Epithelial cell of esophagus (primary cell): Measurements from ENCODE around the gene C5AR2.
A peak's percentile ranks its signal among the peaks of the same experiment; 100 is the strongest.
"Not testable (repeated sequence)": the region's sequence is repeated elsewhere in the genome, so short reads cannot be mapped to it uniquely, and the experiment has no call there.

ENCODE experiments used
- DNase-seq: peaks from one replicate; pipeline ENCODE4 v3.0.0; 2010; ENCODE audit warnings: low read depth
- H3K4me3 ChIP-seq: 2 replicates; pipeline ENCODE4 v1.5.1; 2011; ENCODE audit warnings: mild to moderate bottlenecking, low read length, control low read depth
- CTCF ChIP-seq: IDR thresholded peaks from 2 replicates; pipeline ENCODE4 v1.5.1; 2011; ENCODE audit warnings: low read depth, mild to moderate bottlenecking, low read length, control low read depth, inconsistent platforms; ENCODE audit not compliant: insufficient read depth; ENCODE audit errors: missing control alignments

The C5AR2 gene

GRCh38 chr19:47379381-47379938 lies 47.5 kb downstream of the C5AR2 start:
- no peak for TF ChIP-seq CTCF
- no peak overlapping the region for H3K4me3 ChIP-seq
- no peak for DNase-seq

GRCh38 chr19:47380559-47380958 lies 48.6 kb downstream of the C5AR2 start:
- TF ChIP-seq CTCF: no peak
- no peak overlapping the region for H3K4me3 ChIP-seq
- DNase-seq: no peak

- no peak for DNase-seq
- TF ChIP-seq CTCF: no peak
Observed at GRCh38 chr19:47381121-47381520, 49.1 kb downstream of the C5AR2 start.

GRCh38 chr19:47381653-47382279 lies 49.8 kb downstream of the C5AR2 start:
- no peak for TF ChIP-seq CTCF
- no peak overlapping the region for H3K4me3 ChIP-seq
- no peak for DNase-seq

More at GRCh38 chr19:47381121-47381520, 49.1 kb downstream of the C5AR2 start:
- H3K4me3 ChIP-seq: no peak overlapping the region

GRCh38 chr19:47383890-47384289 lies 51.9 kb downstream of the C5AR2 start:
- DNase-seq, H3K4me3 ChIP-seq: not testable (repeated sequence)

GRCh38 chr19:47384533-47384932 lies 52.6 kb downstream of the C5AR2 start:
- not testable (repeated sequence) for DNase-seq, H3K4me3 ChIP-seq

GRCh38 chr19:47386582-47386981 lies 54.6 kb downstream of the C5AR2 start:
- not testable (repeated sequence) for H3K4me3 ChIP-seq, DNase-seq

- DNase-seq, H3K4me3 ChIP-seq: not testable (repeated sequence)
Observed at GRCh38 chr19:47387623-47388022, 55.6 kb downstream of the C5AR2 start.

GRCh38 chr19:47388721-47389120 lies 56.7 kb downstream of the C5AR2 start:
- DNase-seq, H3K4me3 ChIP-seq: not testable (repeated sequence)

- DNase-seq: peak; percentile 19
- no peak for TF ChIP-seq CTCF
- no peak overlapping the region for H3K4me3 ChIP-seq
Observed at GRCh38 chr19:47389150-47389556, 57.2 kb downstream of the C5AR2 start.
